ENCODE results near the gene TMEM232. TPM values are rescaled to one million over a fixed set of nuclear protein-coding genes. Genes with fewer than 3 reads are reported as not detected.

Gene TMEM232
- total and polyA plus RNA-seq, 2 of the 4 experiments (the other 2 are of a cell fraction), result 0.17 to 0.36 TPM

- dilution Hi-C loops (cut with HindIII; ENCODE audit: low sequenced_read_pairs, unreplicated experiment), result no loop called here
Measured at GRCh38 chr5:110409571-110409970, 316.9 kb downstream of the TMEM232 start.

More at GRCh38 chr5:110409571-110409970, 316.9 kb downstream of the TMEM232 start:
- H3K27ac ChIP-seq (ENCODE audit: insufficient read depth, low read length), result no peak overlapping the region
- DNase-seq (no peak), ATAC-seq (ENCODE audit: low read depth) (no peak)
- H3K27me3 ChIP-seq (ENCODE audit: control insufficient read depth, insufficient read depth, low read length), result no peaks in the 10 kb centered on the region
- intact Hi-C loops (cut with micrococcal nuclease), result no loop called here
- TF ChIP-seq CEBPB (IDR thresholded peaks at IDR 0.05; ENCODE audit: low read depth, low read length) (no peak), CTCF (conservative IDR thresholded peaks at IDR 0.05; ENCODE audit: low read depth, low read length) (no peak), SMC3 (IDR thresholded peaks at IDR 0.05; ENCODE audit: low read depth, low read length) (no peak), ELK1 (IDR thresholded peaks at IDR 0.05; ENCODE audit: borderline replicate concordance, low read depth, low read length) (no peak), RCOR1 (IDR thresholded peaks at IDR 0.05; ENCODE audit: insufficient replicate concordance, low read length) (no peak), NFE2L2 (IDR thresholded peaks at IDR 0.05; ENCODE audit: low read depth, low read length) (no peak), BHLHE40 (IDR thresholded peaks at IDR 0.05; ENCODE audit: low read depth, low read length) (no peak), FOS (IDR thresholded peaks at IDR 0.05; ENCODE audit: low read depth, low read length) (no peak), RAD21 (IDR thresholded peaks at IDR 0.05; ENCODE audit: low read length) (no peak), MXI1 (IDR thresholded peaks at IDR 0.05; ENCODE audit: borderline replicate concordance, low read depth, low read length) (no peak), POLR2A (IDR thresholded peaks at IDR 0.05; ENCODE audit: low read depth, low read length) (no peak), RFX5 (IDR thresholded peaks at IDR 0.05; ENCODE audit: low read depth, low read length) (no peak), MAZ (IDR thresholded peaks at IDR 0.05; ENCODE audit: borderline replicate concordance, low read depth, low read length) (no peak), CHD1 (IDR thresholded peaks at IDR 0.05; ENCODE audit: low read depth, low read length) (no peak), MAFK (IDR thresholded peaks at IDR 0.05; ENCODE audit: low read depth, low read length) (no peak), USF2 (IDR thresholded peaks at IDR 0.05; ENCODE audit: low read depth, low read length) (no peak)
- no peak overlapping the region for H3K18ac ChIP-seq (ENCODE audit: low read depth, low read length)
- H3K4me2 ChIP-seq (ENCODE audit: low read depth, low read length), result no peak overlapping the region
- H3K4ac ChIP-seq (ENCODE audit: low read depth, low read length), result no peak overlapping the region
- H4K91ac ChIP-seq (ENCODE audit: insufficient read depth, low read depth, low read length), result no peak overlapping the region
- no peak overlapping the region for H2AFZ ChIP-seq (replicated peaks; ENCODE audit: low read length, poor library complexity)
- POLR2A ChIA-PET (ENCODE audit: unreplicated experiment), result no interaction called here
- no peak overlapping the region for H3K14ac ChIP-seq (replicated peaks; ENCODE audit: low read depth, low read length)
- no peaks in the 10 kb centered on the region for H3K9me3 ChIP-seq (ENCODE audit: control insufficient read depth, insufficient read depth, low read length)
- BruUV-seq (replicated peaks), result no TSS peak
- H3K36me3 ChIP-seq (ENCODE audit: control insufficient read depth, insufficient read depth, low read length), result no peaks in the 10 kb centered on the region
- H3K79me1 ChIP-seq (ENCODE audit: low read depth in 1 of 2, low read length in 2 of 2), result no peaks in the 10 kb centered on the region
- no peak overlapping the region for H3K56ac ChIP-seq (ENCODE audit: extremely low read depth, insufficient read depth, low read length)
- H4K20me1 ChIP-seq (ENCODE audit: insufficient read depth, low read length), result no peaks in the 10 kb centered on the region
- 79% methylated on average over 2 of the region's 3 CpGs; no CpG with 5 or more reads in 1 of the 2 experiments for WGBS, 2 experiments (ENCODE audit: extremely low coverage in 2 of 2, insufficient read length in 1 of 2)
- H3K9me1 ChIP-seq (ENCODE audit: insufficient read depth, low read length), result no peaks in the 10 kb centered on the region
- H2AK9ac ChIP-seq (replicated peaks; ENCODE audit: low read depth, low read length, poor library complexity), result no peak overlapping the region
- no peak overlapping the region for H2BK20ac ChIP-seq (ENCODE audit: low read depth, low read length)
- H2BK5ac ChIP-seq (ENCODE audit: low read depth, low read length, poor library complexity, severe bottlenecking), result no peak overlapping the region
- H3K4me1 ChIP-seq (ENCODE audit: control insufficient read depth, insufficient read depth, low read length), result no peaks in the 10 kb centered on the region
- H2AK5ac ChIP-seq (ENCODE audit: low read depth, low read length), result no peak overlapping the region
- CTCF ChIA-PET, result interaction anchor here (0.5 kb wide), 1 partner anchor 596 kb away, joined by 3 read pairs; no protein-coding TSS in a partner anchor
- H3K9ac ChIP-seq (ENCODE audit: low read depth, low read length), result no peak overlapping the region
- H4K5ac ChIP-seq (ENCODE audit: low read depth, low read length), result no peak overlapping the region
- H2BK120ac ChIP-seq (ENCODE audit: low read depth, low read length), result no peak overlapping the region
- in situ Hi-C loops (cut with MboI; ENCODE audit: low sequenced_read_pairs), result no loop called here
- H3K4me3 ChIP-seq (ENCODE audit: insufficient read depth, low read depth, low read length), result no peak overlapping the region
- no peak overlapping the region for H2BK15ac ChIP-seq (ENCODE audit: low read depth, low read length)
- H3K23ac ChIP-seq (ENCODE audit: low read depth, low read length), result no peak overlapping the region
- no peak overlapping the region for H4K8ac ChIP-seq (ENCODE audit: low read depth in 2 of 2, low read length in 2 of 2)
